ENCODE data around the gene RNF126. TPM values are rescaled to one million over a fixed set of nuclear protein-coding genes. Genes with fewer than 3 reads are reported as not detected.

RNF126 gene
- 12.0 TPM for total RNA-seq

DNA sequence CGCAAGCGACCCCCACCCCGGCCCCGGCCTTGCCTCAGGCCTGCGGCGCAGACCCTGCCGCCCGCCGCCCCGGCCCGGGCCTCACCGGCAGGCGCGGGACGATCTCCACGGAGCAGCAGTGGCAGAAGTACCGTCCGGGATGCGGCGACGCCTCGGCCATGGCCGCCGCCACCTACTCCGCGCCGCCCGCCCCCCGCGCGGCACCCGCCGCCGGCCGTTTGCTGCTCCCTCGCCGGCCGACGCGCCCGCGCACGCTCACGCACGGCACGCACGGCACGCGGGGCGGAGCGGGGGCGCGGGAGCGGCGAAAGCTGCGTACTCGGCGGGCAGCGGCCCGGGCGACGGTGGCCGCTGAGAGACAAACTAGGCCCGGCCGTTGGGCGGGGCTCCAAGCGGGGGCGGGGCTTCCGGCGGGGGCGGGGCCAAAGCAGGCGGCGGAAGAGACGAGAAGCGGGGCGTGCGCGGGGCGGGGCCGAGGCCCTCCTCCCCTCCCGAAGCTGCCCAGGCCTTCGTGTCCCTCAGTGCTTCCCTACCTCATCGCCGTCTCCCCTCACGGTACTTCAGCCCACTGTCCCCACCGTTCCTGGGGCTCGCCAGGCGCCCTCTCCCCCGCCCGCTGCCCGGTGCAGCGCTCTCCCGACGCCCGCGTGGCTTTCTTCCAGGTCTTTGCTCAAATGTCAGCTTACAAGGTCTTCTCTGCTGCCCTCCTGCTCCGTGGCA is at the start of gene RNF126:
Gene RNF126, minus strand, starts transcription at position 253 of the 720 bp plus-strand sequence. Its CDS starts 93 bp downstream, at position 160.
- Histone ChIP-seq H3K4me1 (ENCODE audit: control insufficient read depth in 3 of 3, insufficient read depth in 3 of 3, low read length in 3 of 3) (peaks cover 48 to 62% (median 55%) of the 10 kb centered on the region in 3 donors), H3K9ac (ENCODE audit: low read depth in 1 of 3, low read length in 3 of 3) (peak within 1 kb of the TSS; percentile 87 to 93 (median 88)), H3K27me3 (ENCODE audit: control insufficient read depth in 3 of 3, insufficient read depth in 3 of 3, low read length in 3 of 3) (no peaks in the 10 kb centered on the region), H3K36me3 (ENCODE audit: control insufficient read depth in 3 of 3, insufficient read depth in 3 of 3, low read length in 3 of 3) (peaks cover 0 to 2% (median 0%) of the 10 kb centered on the region in 3 donors), H3K27ac (ENCODE audit: low read depth, low read length) (peak within 1 kb of the TSS; percentile 91), H3K9me3 (ENCODE audit: control insufficient read depth in 3 of 3, low read length in 3 of 3) (no peaks in the 10 kb centered on the region), H3K4me3 (ENCODE audit: low read length in 3 of 3) (peak within 1 kb of the TSS; percentile 81 to 91 (median 88))

DNA sequence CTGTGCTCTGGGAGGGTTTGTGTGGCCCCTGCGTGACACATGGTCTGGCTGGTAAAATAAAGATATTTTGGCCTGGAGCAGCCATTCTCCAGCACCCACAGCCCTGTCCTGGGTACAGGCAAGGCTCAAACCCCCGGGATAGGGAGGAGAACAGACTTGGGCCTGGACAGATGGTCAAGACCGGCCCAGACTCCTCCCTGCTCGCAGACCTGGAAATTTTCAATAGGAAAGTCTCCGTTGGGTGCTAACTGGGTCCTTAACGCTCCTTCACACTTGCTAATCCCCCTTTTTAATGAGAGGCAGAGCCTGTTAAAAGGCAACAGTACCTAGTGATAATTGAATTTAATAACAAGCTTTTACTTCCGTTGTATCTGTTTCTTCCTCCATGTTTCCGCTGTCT is 48.2 kb upstream of the RNF126 start:
- Histone ChIP-seq H3K4me1 (ENCODE audit: control insufficient read depth in 3 of 3, insufficient read depth in 3 of 3, low read length in 3 of 3) (peaks cover 0 to 2% (median 0%) of the 10 kb centered on the region in 3 donors), H3K27me3 (ENCODE audit: control insufficient read depth in 3 of 3, insufficient read depth in 3 of 3, low read length in 3 of 3) (peaks cover 5 to 19% (median 12%) of the 10 kb centered on the region in 3 donors), H3K36me3 (ENCODE audit: control insufficient read depth in 3 of 3, insufficient read depth in 3 of 3, low read length in 3 of 3) (peaks cover 0 to 2% (median 0%) of the 10 kb centered on the region in 3 donors), H3K27ac (ENCODE audit: low read depth, low read length) (peak overlapping the region; percentile 36), H3K4me3 (ENCODE audit: low read length in 3 of 3) (no peak overlapping the region), H3K9me3 (ENCODE audit: control insufficient read depth in 3 of 3, low read length in 3 of 3) (peaks cover 3 to 6% (median 5%) of the 10 kb centered on the region in 3 donors), H3K9ac (ENCODE audit: low read depth in 1 of 3, low read length in 3 of 3) (no peak overlapping the region)

DNA sequence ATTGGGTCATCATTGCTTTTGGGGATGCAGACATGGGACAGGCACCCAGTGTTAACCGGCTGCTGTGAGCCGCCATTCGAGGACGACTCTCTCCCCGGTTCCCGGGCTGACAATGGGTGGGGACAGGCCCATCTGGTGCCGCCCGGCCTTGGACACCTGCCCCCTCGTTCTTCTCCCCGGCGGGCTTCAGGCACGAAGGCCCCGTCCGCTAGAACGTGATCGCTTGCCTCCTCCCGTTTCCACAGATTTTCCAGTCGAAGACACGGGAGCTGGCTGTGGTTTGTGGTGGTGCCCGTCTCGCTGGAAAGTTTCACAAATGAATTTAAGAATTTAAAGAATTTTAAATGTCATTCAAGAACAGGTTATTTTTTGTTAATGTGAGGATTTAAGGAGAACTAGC is 47.8 kb upstream of the RNF126 start:
- H3K9me3 ChIP-seq (ENCODE audit: control insufficient read depth in 3 of 3, low read length in 3 of 3): peaks cover 3 to 6% (median 5%) of the 10 kb centered on the region in 3 donors
- H3K4me1 ChIP-seq (ENCODE audit: control insufficient read depth in 3 of 3, insufficient read depth in 3 of 3, low read length in 3 of 3): peaks cover 0 to 2% (median 0%) of the 10 kb centered on the region in 3 donors
- peaks cover 5 to 18% (median 12%) of the 10 kb centered on the region in 3 donors for H3K27me3 ChIP-seq (ENCODE audit: control insufficient read depth in 3 of 3, insufficient read depth in 3 of 3, low read length in 3 of 3)
- H3K4me3 ChIP-seq (ENCODE audit: low read length in 3 of 3): no peak overlapping the region
- no peak overlapping the region for H3K9ac ChIP-seq (ENCODE audit: low read depth in 1 of 3, low read length in 3 of 3)
- peaks cover 0 to 2% (median 0%) of the 10 kb centered on the region in 3 donors for H3K36me3 ChIP-seq (ENCODE audit: control insufficient read depth in 3 of 3, insufficient read depth in 3 of 3, low read length in 3 of 3)
- H3K27ac ChIP-seq (ENCODE audit: low read depth, low read length): peak overlapping the region; percentile 36

DNA sequence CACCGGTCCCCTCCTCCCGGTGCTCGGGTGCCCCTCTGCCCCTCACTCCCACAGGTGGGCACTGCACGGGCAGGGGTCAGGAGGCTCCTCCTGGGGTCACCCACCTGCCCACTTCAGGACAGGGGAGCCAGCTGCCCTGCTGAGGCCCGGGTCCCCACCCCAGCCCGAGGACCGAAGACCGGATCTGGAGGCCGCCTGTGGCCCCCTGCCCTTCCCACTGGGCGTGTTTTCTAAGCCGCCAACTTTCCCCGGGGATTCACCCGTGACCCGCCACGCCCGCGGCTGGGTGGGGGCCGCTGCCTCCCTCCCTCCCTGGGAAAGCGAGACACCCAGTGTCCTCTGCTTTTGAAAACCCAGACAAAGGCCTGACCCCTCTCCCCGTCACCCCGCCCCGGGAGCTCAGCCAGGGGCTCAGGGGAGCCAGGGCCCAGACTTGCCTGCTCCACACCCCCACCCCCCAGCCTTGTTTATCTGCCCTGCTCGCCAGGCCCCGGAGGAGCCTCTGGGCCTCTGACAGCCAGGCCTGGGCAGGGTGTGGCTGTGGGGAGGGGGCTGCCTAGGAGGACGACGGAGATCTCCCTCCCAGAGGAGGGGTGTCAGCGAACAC is 47.1 kb upstream of the RNF126 start:
- Histone ChIP-seq H3K9me3 (ENCODE audit: control insufficient read depth in 3 of 3, low read length in 3 of 3) (peaks cover 0 to 2% (median 0%) of the 10 kb centered on the region in 3 donors), H3K9ac (ENCODE audit: low read depth in 1 of 3, low read length in 3 of 3) (peak overlapping the region in 2 of 3 donors; percentile 38 to 79), H3K27ac (ENCODE audit: low read depth, low read length) (peak overlapping the region; percentile 62), H3K36me3 (ENCODE audit: control insufficient read depth in 3 of 3, insufficient read depth in 3 of 3, low read length in 3 of 3) (no peaks in the 10 kb centered on the region), H3K27me3 (ENCODE audit: control insufficient read depth in 3 of 3, insufficient read depth in 3 of 3, low read length in 3 of 3) (peaks cover 5 to 12% (median 12%) of the 10 kb centered on the region in 3 donors), H3K4me3 (ENCODE audit: low read length in 3 of 3) (peak overlapping the region; percentile 14 to 61 (median 35)), H3K4me1 (ENCODE audit: control insufficient read depth in 3 of 3, insufficient read depth in 3 of 3, low read length in 3 of 3) (peaks cover 0 to 2% (median 0%) of the 10 kb centered on the region in 3 donors)

DNA sequence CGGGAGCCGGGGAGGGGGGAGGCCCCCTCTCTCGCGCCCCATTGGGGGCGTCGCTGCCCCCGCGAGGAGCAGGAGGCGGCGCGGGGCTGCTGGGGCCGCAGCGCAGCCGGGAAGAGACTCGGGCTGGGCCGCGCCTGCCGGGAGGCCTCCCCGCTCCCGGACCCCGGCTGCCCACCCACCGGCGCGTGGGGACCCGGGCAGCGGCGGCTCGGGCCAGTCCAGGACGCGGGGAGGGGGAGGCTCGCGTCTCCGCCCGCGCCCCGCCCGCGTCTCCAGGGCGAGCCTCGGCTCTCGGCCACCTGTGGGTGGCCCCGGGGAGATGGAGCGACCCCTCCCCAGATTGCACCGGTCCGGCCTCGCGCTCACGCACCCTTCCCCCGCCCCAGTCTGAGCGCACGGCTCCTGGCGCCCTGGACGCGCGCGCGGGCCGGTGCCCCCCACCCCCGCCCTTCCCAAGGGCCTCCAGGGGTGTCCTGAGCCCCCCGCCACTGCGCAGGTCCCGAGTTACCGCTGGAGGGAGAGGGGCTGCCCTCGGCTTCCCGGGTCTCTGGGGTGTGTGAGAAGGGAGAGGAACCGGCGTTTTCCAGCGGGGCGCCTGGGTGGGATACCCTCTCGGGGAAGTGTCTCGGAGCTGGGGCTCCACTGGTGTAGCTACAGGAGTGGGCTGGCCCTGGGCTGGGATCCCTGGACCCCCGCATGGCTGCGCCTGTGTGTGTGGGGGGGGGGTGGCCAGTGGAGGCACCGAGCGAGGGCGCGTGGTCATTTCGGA is 46.4 kb upstream of the RNF126 start:
- peaks cover 0 to 2% (median 0%) of the 10 kb centered on the region in 3 donors for H3K9me3 ChIP-seq (ENCODE audit: control insufficient read depth in 3 of 3, low read length in 3 of 3)
- peaks cover 5 to 17% (median 16%) of the 10 kb centered on the region in 3 donors for H3K27me3 ChIP-seq (ENCODE audit: control insufficient read depth in 3 of 3, insufficient read depth in 3 of 3, low read length in 3 of 3)
- H3K9ac ChIP-seq (ENCODE audit: low read depth in 1 of 3, low read length in 3 of 3): peak overlapping the region; percentile 38 to 79 (median 43)
- no peaks in the 10 kb centered on the region for H3K36me3 ChIP-seq (ENCODE audit: control insufficient read depth in 3 of 3, insufficient read depth in 3 of 3, low read length in 3 of 3)
- peaks cover 0 to 2% (median 0%) of the 10 kb centered on the region in 3 donors for H3K4me1 ChIP-seq (ENCODE audit: control insufficient read depth in 3 of 3, insufficient read depth in 3 of 3, low read length in 3 of 3)
- H3K4me3 ChIP-seq (ENCODE audit: low read length in 3 of 3): peak overlapping the region; percentile 35 to 61 (median 51)
- peak overlapping the region; percentile 62 for H3K27ac ChIP-seq (ENCODE audit: low read depth, low read length)

DNA sequence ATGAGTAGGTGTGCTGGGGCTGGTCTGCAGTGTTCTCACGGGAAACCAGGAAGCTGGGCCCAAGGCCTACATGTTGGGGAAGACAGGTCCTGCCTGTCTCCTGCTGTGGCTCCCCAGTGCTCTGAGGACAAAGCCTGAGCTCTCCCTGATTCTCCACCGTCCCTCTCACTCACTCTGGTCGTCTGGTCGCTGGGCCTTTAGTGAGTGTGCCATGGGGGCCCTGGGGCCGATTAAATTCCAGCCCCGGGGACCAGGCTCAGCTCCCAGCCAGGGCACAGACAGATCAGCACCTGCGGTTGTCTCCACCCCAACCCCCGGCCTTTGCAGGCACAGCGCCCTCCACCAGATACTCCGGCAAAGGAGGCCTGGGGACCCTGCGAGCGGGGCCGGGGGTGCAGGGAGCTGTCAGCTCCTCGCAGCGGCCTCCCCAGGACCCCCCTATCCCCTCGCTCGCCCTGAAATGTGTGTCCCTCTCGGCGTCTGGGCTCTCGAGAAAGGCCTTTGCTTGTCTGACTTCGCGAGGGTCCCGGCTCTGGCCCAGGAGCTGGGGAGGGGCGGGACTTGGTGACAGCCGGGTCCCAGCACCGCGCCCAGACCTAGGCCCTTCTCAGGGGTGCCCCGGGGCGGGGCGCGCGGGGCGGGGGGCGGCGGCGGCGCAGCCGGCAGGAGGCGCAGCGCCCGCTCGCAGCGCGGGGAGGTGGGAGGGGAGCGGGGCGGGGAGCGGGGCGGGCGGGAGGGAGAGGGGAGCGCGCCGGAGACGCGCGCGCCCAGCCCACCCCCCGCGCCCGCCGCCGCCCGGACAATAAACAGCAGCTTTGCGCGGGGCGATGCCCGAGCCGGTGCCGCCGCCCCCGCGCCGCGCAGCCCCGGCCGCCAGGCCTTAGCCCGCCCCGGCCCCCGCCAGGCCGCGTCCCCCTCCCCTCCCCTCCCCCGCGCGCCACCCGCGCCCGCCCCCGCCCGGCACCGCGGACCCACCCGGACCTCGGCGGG is 45.4 kb upstream of the RNF126 start, which contains the start of gene PALM:
Gene PALM, plus strand, starts transcription at position 782 of the 990 bp plus-strand sequence. CDS start 212 bp downstream, outside the sequence.
- peak within 1 kb of the TSS; percentile 35 to 61 (median 51) for H3K4me3 ChIP-seq (ENCODE audit: low read length in 3 of 3)
- peak within 1 kb of the TSS; percentile 62 for H3K27ac ChIP-seq (ENCODE audit: low read depth, low read length)
- H3K36me3 ChIP-seq (ENCODE audit: control insufficient read depth in 3 of 3, insufficient read depth in 3 of 3, low read length in 3 of 3): no peaks in the 10 kb centered on the region
- H3K27me3 ChIP-seq (ENCODE audit: control insufficient read depth in 3 of 3, insufficient read depth in 3 of 3, low read length in 3 of 3): peaks cover 7 to 22% (median 20%) of the 10 kb centered on the region in 3 donors
- peak within 1 kb of the TSS; percentile 38 to 79 (median 43) for H3K9ac ChIP-seq (ENCODE audit: low read depth in 1 of 3, low read length in 3 of 3)
- peaks cover 0 to 4% (median 0%) of the 10 kb centered on the region in 3 donors for H3K4me1 ChIP-seq (ENCODE audit: control insufficient read depth in 3 of 3, insufficient read depth in 3 of 3, low read length in 3 of 3)
- H3K9me3 ChIP-seq (ENCODE audit: control insufficient read depth in 3 of 3, low read length in 3 of 3): peaks cover 0 to 2% (median 0%) of the 10 kb centered on the region in 3 donors

DNA sequence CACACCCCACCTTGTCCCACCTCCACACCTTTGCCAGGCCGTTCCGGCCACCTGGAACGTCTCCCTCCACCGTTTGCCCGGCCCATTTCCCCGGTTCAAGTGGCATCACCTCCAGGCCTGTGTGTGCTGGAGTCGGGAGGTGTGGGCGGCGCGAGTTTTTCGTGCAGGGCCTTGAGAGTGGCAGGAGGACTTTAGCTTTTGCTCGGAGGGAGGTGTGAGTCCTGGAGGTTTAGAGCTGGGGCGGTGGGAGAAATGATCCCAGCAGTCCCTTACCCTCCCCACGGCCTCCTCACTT is 41.4 kb upstream of the RNF126 start:
- Histone ChIP-seq H3K27ac (ENCODE audit: low read depth, low read length) (no peak overlapping the region), H3K4me1 (ENCODE audit: control insufficient read depth in 3 of 3, insufficient read depth in 3 of 3, low read length in 3 of 3) (peaks cover 0 to 4% (median 0%) of the 10 kb centered on the region in 3 donors), H3K9ac (ENCODE audit: low read depth in 1 of 3, low read length in 3 of 3) (no peak overlapping the region), H3K27me3 (ENCODE audit: control insufficient read depth in 3 of 3, insufficient read depth in 3 of 3, low read length in 3 of 3) (peaks cover 17 to 28% (median 26%) of the 10 kb centered on the region in 3 donors), H3K4me3 (ENCODE audit: low read length in 3 of 3) (peak overlapping the region in 1 of 3 donors; percentile 41), H3K9me3 (ENCODE audit: control insufficient read depth in 3 of 3, low read length in 3 of 3) (peaks cover 0 to 2% (median 0%) of the 10 kb centered on the region in 3 donors), H3K36me3 (ENCODE audit: control insufficient read depth in 3 of 3, insufficient read depth in 3 of 3, low read length in 3 of 3) (no peaks in the 10 kb centered on the region)

DNA sequence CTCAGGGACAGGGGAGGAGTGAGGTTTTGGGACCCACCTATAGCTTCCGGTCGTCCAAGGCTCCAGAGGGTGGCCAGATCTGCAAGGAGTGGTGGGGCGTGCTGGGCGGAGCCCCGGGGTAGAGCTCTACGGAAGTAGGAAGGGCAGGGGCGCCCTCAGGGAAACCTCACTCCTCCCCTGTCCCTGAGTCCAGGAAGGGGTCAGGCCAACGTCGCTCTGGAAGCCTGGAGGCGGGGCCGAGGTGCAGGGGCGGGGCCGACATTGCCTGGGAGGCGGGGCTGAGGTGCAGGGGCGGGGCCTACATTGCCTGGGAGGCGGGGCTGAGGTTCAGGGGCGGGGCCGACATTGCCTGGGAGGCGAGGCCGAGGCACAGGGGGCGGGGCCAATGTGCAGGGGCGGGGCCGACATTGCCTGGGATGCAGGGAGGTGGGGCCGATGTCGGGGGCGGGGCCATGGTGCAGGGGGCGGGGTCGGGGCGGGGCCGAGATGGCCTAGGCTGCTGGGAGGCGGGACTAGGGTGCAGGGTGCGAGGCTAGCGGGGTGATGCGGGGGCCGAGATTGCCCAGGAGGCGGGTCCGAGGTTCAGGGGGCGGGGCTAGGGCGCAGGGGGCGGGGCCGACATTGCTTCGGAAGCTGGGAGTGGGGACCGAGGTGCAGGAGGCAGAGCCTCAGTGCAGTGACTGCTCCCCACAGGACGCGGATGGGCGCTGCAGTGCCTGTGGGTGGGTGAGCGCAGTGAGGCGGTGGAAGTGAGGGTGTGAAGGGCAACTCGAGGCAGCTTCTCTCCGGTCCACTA is 40.8 kb upstream of the RNF126 start:
- Histone ChIP-seq H3K27me3 (ENCODE audit: control insufficient read depth in 3 of 3, insufficient read depth in 3 of 3, low read length in 3 of 3) (peaks cover 20 to 28% (median 26%) of the 10 kb centered on the region in 3 donors), H3K9ac (ENCODE audit: low read depth in 1 of 3, low read length in 3 of 3) (no peak overlapping the region), H3K4me3 (ENCODE audit: low read length in 3 of 3) (peak overlapping the region in 2 of 3 donors; percentile 14 to 41), H3K9me3 (ENCODE audit: control insufficient read depth in 3 of 3, low read length in 3 of 3) (peaks cover 0 to 2% (median 0%) of the 10 kb centered on the region in 3 donors), H3K4me1 (ENCODE audit: control insufficient read depth in 3 of 3, insufficient read depth in 3 of 3, low read length in 3 of 3) (peaks cover 0 to 4% (median 0%) of the 10 kb centered on the region in 3 donors), H3K36me3 (ENCODE audit: control insufficient read depth in 3 of 3, insufficient read depth in 3 of 3, low read length in 3 of 3) (no peaks in the 10 kb centered on the region), H3K27ac (ENCODE audit: low read depth, low read length) (no peak overlapping the region)
